HG03521 (cell line): ENCODE data around the gene MUCL1.

Experiments used
- ATAC-seq: cut with Tn5 transposase; IDR thresholded peaks from one replicate; pipeline ENCODE4 v1.9.1; 2021; ENCODE audit warnings: mild to moderate bottlenecking, moderate library complexity; ENCODE audit not compliant: unreplicated experiment

MUCL1 gene

DNA sequence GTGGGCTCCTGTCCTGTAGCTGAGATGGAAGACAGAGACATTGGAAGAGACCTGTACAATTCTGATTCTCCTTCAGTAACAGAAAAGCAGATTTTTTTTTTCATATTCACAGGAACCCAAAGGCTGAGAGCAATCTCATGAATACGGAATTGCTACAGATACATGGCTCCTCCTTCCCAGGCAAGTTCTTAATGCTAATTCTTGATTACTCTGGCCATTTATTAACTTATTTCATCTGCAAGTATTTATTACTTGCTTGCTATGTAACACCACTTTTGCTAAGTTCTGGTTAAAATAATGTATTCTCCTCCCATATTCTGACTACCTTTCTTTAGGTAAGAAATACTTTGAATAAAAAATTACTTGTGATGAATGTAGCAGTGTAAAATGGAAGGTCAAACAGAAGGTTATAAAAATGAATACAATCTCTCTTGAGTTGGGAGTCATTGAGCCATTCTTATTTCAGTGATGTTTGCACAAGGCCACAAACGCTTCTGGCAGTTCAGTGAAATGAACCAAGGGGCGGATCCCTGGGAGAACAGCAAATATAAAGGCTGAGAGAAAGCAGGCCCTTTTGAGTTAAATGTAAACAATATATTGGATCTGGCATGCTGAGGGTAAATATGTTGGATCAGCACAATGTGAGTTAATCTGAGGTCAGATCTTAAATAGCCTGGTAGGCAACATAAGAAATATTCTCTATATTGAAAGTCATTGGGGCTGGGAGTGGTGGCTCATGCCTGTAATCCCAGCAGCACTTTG lies 37.6 kb downstream of the MUCL1 start:
- ATAC-seq = no peak
